Neuronal stem cell (in vitro differentiated cells): ENCODE results near the gene ARHGEF16.

Source experiments
- DNase-seq: peaks from one replicate; pipeline ENCODE4 v3.0.0-alpha.2; 2013; ENCODE audit warnings: low spot score
- H2AFZ ChIP-seq: one replicate; pipeline ENCODE4 v1.6.1; 2013; ENCODE audit warnings: mild to moderate bottlenecking, low read length, inconsistent platforms
- H2AK5ac ChIP-seq: 2 replicates; pipeline ENCODE4 v1.6.1; 2013; ENCODE audit warnings: low read depth, mild to moderate bottlenecking, inconsistent platforms, low read length, moderate library complexity, mixed read lengths
- H2BK120ac ChIP-seq: 2 replicates; pipeline ENCODE4 v1.6.1; 2013; ENCODE audit warnings: low read depth, mild to moderate bottlenecking, inconsistent platforms, low read length, moderate library complexity, mixed read lengths
- H2BK12ac ChIP-seq: one replicate; pipeline ENCODE4 v1.6.1; 2013; ENCODE audit warnings: low read length, inconsistent platforms
- H2BK15ac ChIP-seq: 2 replicates; pipeline ENCODE4 v1.6.1; 2013; ENCODE audit warnings: mild to moderate bottlenecking, low read length, inconsistent platforms, mixed read lengths
- H2BK5ac ChIP-seq: one replicate; pipeline ENCODE4 v1.6.1; 2013; ENCODE audit warnings: inconsistent platforms, mild to moderate bottlenecking, low read length, moderate library complexity
- H3K14ac ChIP-seq: one replicate; pipeline ENCODE4 v1.6.1; 2013; ENCODE audit warnings: low read length, inconsistent platforms
- H3K18ac ChIP-seq: 2 replicates; pipeline ENCODE4 v1.6.1; 2013; ENCODE audit warnings: low read length, inconsistent platforms
- H3K23ac ChIP-seq: 2 replicates; pipeline ENCODE4 v1.6.1; 2013; ENCODE audit warnings: low read depth, mild to moderate bottlenecking, mixed read lengths, low read length, inconsistent platforms; ENCODE audit not compliant: poor library complexity
- H3K27ac ChIP-seq: replicated peaks from 3 replicates; pipeline ENCODE4 v1.5.1; 2013; ENCODE audit warnings: low read length, inconsistent platforms
- H3K27me3 ChIP-seq, 3 experiments: 2 replicates each; pipeline ENCODE4 v1.6.1; 2013; ENCODE audit warnings: low read length in 3 of 3, mild to moderate bottlenecking in 2 of 3, inconsistent platforms in 1 of 3, low read depth in 1 of 3, mixed read lengths in 1 of 3, moderate library complexity in 1 of 3; ENCODE audit not compliant: control insufficient read depth in 3 of 3, insufficient read depth in 3 of 3
- H3K36me3 ChIP-seq, 2 donors: replicated peaks in 1 of 2; 2 replicates each; pipeline ENCODE4 v1.6.1; 2013; ENCODE audit warnings: low read length in 2 of 2; ENCODE audit not compliant: control insufficient read depth in 2 of 2, insufficient read depth in 2 of 2
- H3K4ac ChIP-seq: 2 replicates; pipeline ENCODE4 v1.6.1; 2013; ENCODE audit warnings: inconsistent platforms, mild to moderate bottlenecking, low read length, moderate library complexity
- H3K4me1 ChIP-seq, 2 donors: 1 replicate in 1 of 2; 2 replicates in 1 of 2; pipeline ENCODE4 v1.6.1; 2013; ENCODE audit warnings: low read length in 2 of 2, low read depth in 1 of 2; ENCODE audit not compliant: control insufficient read depth in 2 of 2, insufficient read depth in 1 of 2
- H3K4me2 ChIP-seq: one replicate; pipeline ENCODE4 v1.6.1; 2013; ENCODE audit warnings: mild to moderate bottlenecking, low read length, inconsistent platforms; ENCODE audit not compliant: insufficient read depth, poor library complexity, severe bottlenecking
- H3K4me3 ChIP-seq, 2 donors: 2 replicates each; pipeline ENCODE4 v1.5.1; 2013; ENCODE audit warnings: low read length in 2 of 2, mild to moderate bottlenecking in 2 of 2, inconsistent platforms in 1 of 2, moderate library complexity in 1 of 2
- H3K79me1 ChIP-seq: one replicate; pipeline ENCODE4 v1.6.1; 2013; ENCODE audit warnings: low read depth, mild to moderate bottlenecking, inconsistent platforms, low read length, moderate library complexity
- H3K9ac ChIP-seq: one replicate; pipeline ENCODE4 v1.6.1; 2013; ENCODE audit warnings: mild to moderate bottlenecking, low read depth, low read length, inconsistent platforms; ENCODE audit not compliant: poor library complexity
- H3K9me3 ChIP-seq, 2 donors: replicated peaks in 1 of 2; 2 replicates each; pipeline versions ENCODE3 to v1.6.1; 2013; ENCODE audit warnings: low read length in 2 of 2, mild to moderate bottlenecking in 2 of 2, inconsistent platforms in 1 of 2, low read depth in 1 of 2, mixed read lengths in 1 of 2, moderate library complexity in 1 of 2; ENCODE audit not compliant: control insufficient read depth in 2 of 2, insufficient read depth in 1 of 2
- H4K8ac ChIP-seq: one replicate; pipeline ENCODE4 v1.6.1; 2013; ENCODE audit warnings: low read depth, mild to moderate bottlenecking, inconsistent platforms, low read length, moderate library complexity
- H4K91ac ChIP-seq: one replicate; pipeline ENCODE4 v1.6.1; 2013; ENCODE audit warnings: low read length, low read depth, mild to moderate bottlenecking, inconsistent platforms; ENCODE audit not compliant: poor library complexity
- WGBS, 2 donors: extraction: QIAGEN DNeasy Blood & Tissue Kit; methylation state at CpG; one replicate each; pipeline ENCODE4 v1.1.7; 2013; ENCODE audit warnings: missing lambda C conversion rate in 2 of 2, mixed read lengths in 1 of 2; ENCODE audit not compliant: insufficient read length in 2 of 2, insufficient replicate concordance in 1 of 2; ENCODE audit errors: extremely low coverage in 2 of 2; 5-methylcytosine and 5-hydroxymethylcytosine counted together

The ARHGEF16 gene

GRCh38 chr1:3444736-3445135 is 9.7 kb upstream of the ARHGEF16 start:
- Histone ChIP-seq H3K79me1 (no peaks in the 10 kb centered on the region), H3K4me3 (no peak overlapping the region), H3K23ac (no peak overlapping the region), H2BK15ac (no peak overlapping the region), H2AFZ (no peak overlapping the region), H3K14ac (no peak overlapping the region), H3K9ac (no peak overlapping the region), H3K4me2 (no peak overlapping the region), H2AK5ac (peak overlapping the region; percentile 1), H3K36me3 (no peaks in the 10 kb centered on the region), H3K9me3 (peaks cover 0 to 3% of the 10 kb centered on the region in 2 donors), H3K27ac (no peak overlapping the region), H4K91ac (no peak overlapping the region), H3K4me1 (peaks cover 0 to 18% of the 10 kb centered on the region in 2 donors), H3K4ac (no peak overlapping the region), H4K8ac (no peak overlapping the region), H3K27me3 (peaks cover 0 to 40% (median 0%) of the 10 kb centered on the region in 3 experiments), H2BK120ac (no peak overlapping the region), H3K18ac (no peak overlapping the region), H2BK5ac (no peak overlapping the region), H2BK12ac (no peak overlapping the region)
- no peak for DNase-seq
- no CpG with 5 or more reads among the region's 10 CpGs for WGBS, 2 donors

- H4K8ac ChIP-seq: no peak overlapping the region
- no peak overlapping the region for H3K18ac ChIP-seq
- no peak for DNase-seq
- peaks cover 3 to 11% of the 10 kb centered on the region in 2 donors for H3K4me1 ChIP-seq
- H3K4ac ChIP-seq: no peak overlapping the region
- H3K27ac ChIP-seq: no peak overlapping the region
- no peak overlapping the region for H3K23ac ChIP-seq
- H3K36me3 ChIP-seq: no peaks in the 10 kb centered on the region
- no peak overlapping the region for H4K91ac ChIP-seq
- H3K27me3 ChIP-seq: peaks cover 0 to 14% (median under 1%) of the 10 kb centered on the region in 3 experiments
- no peak overlapping the region for H2BK15ac ChIP-seq
- no peak overlapping the region for H2AK5ac ChIP-seq
- no peak overlapping the region for H2BK12ac ChIP-seq
- no peak overlapping the region for H2BK5ac ChIP-seq
- no peak overlapping the region for H3K9ac ChIP-seq
- no peak overlapping the region for H3K4me3 ChIP-seq
- WGBS, 2 donors: no CpG with 5 or more reads among the region's 9 CpGs
- H3K79me1 ChIP-seq: peaks cover 1% of the 10 kb centered on the region
- H3K4me2 ChIP-seq: no peak overlapping the region
- H2AFZ ChIP-seq: no peak overlapping the region
- peaks cover 0 to 1% of the 10 kb centered on the region in 2 donors for H3K9me3 ChIP-seq
- H2BK120ac ChIP-seq: no peak overlapping the region
- H3K14ac ChIP-seq: no peak overlapping the region
Observed at GRCh38 chr1:3450202-3450863, 4.1 kb upstream of the ARHGEF16 start.

GRCh38 chr1:3450983-3451382 is 3.5 kb upstream of the ARHGEF16 start:
- peaks cover 3% of the 10 kb centered on the region for H3K79me1 ChIP-seq
- WGBS, 2 donors: no CpG with 5 or more reads among the region's 12 CpGs

GRCh38 chr1:3451994-3452865 is 2.2 kb upstream of the ARHGEF16 start:
- Histone ChIP-seq H3K14ac (no peak overlapping the region), H3K27me3 (peaks cover 0 to 14% (median 5%) of the 10 kb centered on the region in 3 experiments), H4K91ac (no peak overlapping the region), H3K4ac (no peak overlapping the region), H3K4me3 (no peak overlapping the region), H2BK15ac (peak overlapping the region; percentile 13), H2AK5ac (peak overlapping the region; percentile 60), H2BK5ac (peak overlapping the region; percentile 8), H3K9ac (no peak overlapping the region), H2AFZ (no peak overlapping the region), H3K9me3 (no peaks in the 10 kb centered on the region), H4K8ac (no peak overlapping the region), H2BK12ac (peak overlapping the region; percentile 85), H3K79me1 (peaks cover 3% of the 10 kb centered on the region), H3K23ac (no peak overlapping the region), H3K18ac (peak overlapping the region; percentile 85), H3K4me1 (peaks cover 5 to 13% of the 10 kb centered on the region in 2 donors), H3K27ac (no peak overlapping the region), H3K4me2 (no peak overlapping the region), H2BK120ac (no peak overlapping the region), H3K36me3 (no peaks in the 10 kb centered on the region)
- DNase-seq: no peak
- no CpG with 5 or more reads among the region's 23 CpGs for WGBS, 2 donors

More at GRCh38 chr1:3450983-3451382, 3.5 kb upstream of the ARHGEF16 start:
- H3K4ac ChIP-seq: no peak overlapping the region
- no peak overlapping the region for H3K9ac ChIP-seq
- H2BK120ac ChIP-seq: no peak overlapping the region
- H3K36me3 ChIP-seq: no peaks in the 10 kb centered on the region
- H4K91ac ChIP-seq: no peak overlapping the region
- H3K18ac ChIP-seq: no peak overlapping the region
- H3K4me2 ChIP-seq: no peak overlapping the region
- H3K23ac ChIP-seq: no peak overlapping the region
- no peaks in the 10 kb centered on the region for H3K9me3 ChIP-seq
- no peak overlapping the region for H2BK5ac ChIP-seq
- H2AK5ac ChIP-seq: peak overlapping the region; percentile 30
- no peak overlapping the region for H3K14ac ChIP-seq
- H2BK12ac ChIP-seq: no peak overlapping the region
- H2AFZ ChIP-seq: no peak overlapping the region
- H3K27me3 ChIP-seq: peaks cover 0 to 14% (median 5%) of the 10 kb centered on the region in 3 experiments
- H3K4me3 ChIP-seq: no peak overlapping the region
- no peak overlapping the region for H2BK15ac ChIP-seq
- DNase-seq: no peak
- H3K4me1 ChIP-seq: peaks cover 4 to 13% of the 10 kb centered on the region in 2 donors
- H4K8ac ChIP-seq: no peak overlapping the region
- no peak overlapping the region for H3K27ac ChIP-seq
